Mucosa of stomach (tissue), 1 donor: ENCODE results near the gene MRPL21.

Experiments
- H3K27me3 ChIP-seq: one replicate; pipeline ENCODE4 v1.7.0; 2013; ENCODE audit warnings: mild to moderate bottlenecking, low read length; ENCODE audit not compliant: control insufficient read depth, insufficient read depth
- H3K36me3 ChIP-seq: one replicate; pipeline ENCODE4 v1.7.0; 2013; ENCODE audit warnings: low read length; ENCODE audit not compliant: control insufficient read depth, insufficient read depth
- H3K4me1 ChIP-seq: one replicate; pipeline ENCODE4 v1.7.0; 2013; ENCODE audit warnings: mild to moderate bottlenecking, low read length; ENCODE audit not compliant: control insufficient read depth, insufficient read depth
- H3K4me3 ChIP-seq: one replicate; pipeline ENCODE4 v1.7.0; 2013; ENCODE audit warnings: low read length
- H3K9ac ChIP-seq: one replicate; pipeline ENCODE4 v1.7.0; 2013; ENCODE audit warnings: mild to moderate bottlenecking, low read length, moderate library complexity
- H3K9me3 ChIP-seq: one replicate; pipeline ENCODE4 v1.7.0; 2013; ENCODE audit warnings: mild to moderate bottlenecking, low read length, moderate library complexity; ENCODE audit not compliant: control insufficient read depth
- donor health status: Pancreatic carcinoma.

The MRPL21 gene

GRCh38 chr11:68923614-68924013 lies 20.0 kb upstream of the MRPL21 start:
- no peaks in the 10 kb centered on the region for H3K4me1 ChIP-seq
- no peaks in the 10 kb centered on the region for H3K27me3 ChIP-seq
- H3K4me3 ChIP-seq = no peak overlapping the region
- H3K9ac ChIP-seq = no peak overlapping the region
- no peaks in the 10 kb centered on the region for H3K9me3 ChIP-seq
- H3K36me3 ChIP-seq = peaks cover 7% of the 10 kb centered on the region

GRCh38 chr11:68916439-68916838 lies 12.8 kb upstream of the MRPL21 start:
- no peaks in the 10 kb centered on the region for H3K4me1 ChIP-seq
- H3K4me3 ChIP-seq = no peak overlapping the region
- H3K9ac ChIP-seq = no peak overlapping the region
- no peaks in the 10 kb centered on the region for H3K27me3 ChIP-seq
- peaks cover 12% of the 10 kb centered on the region for H3K36me3 ChIP-seq
- no peaks in the 10 kb centered on the region for H3K9me3 ChIP-seq

- Histone ChIP-seq H3K27me3 (no peaks in the 10 kb centered on the region), H3K36me3 (peaks cover 13% of the 10 kb centered on the region), H3K4me3 (no peak overlapping the region), H3K4me1 (no peaks in the 10 kb centered on the region), H3K9me3 (no peaks in the 10 kb centered on the region), H3K9ac (no peak overlapping the region)
Observed at GRCh38 chr11:68914761-68915160, 11.1 kb upstream of the MRPL21 start.

GRCh38 chr11:68913188-68913587 lies 9.6 kb upstream of the MRPL21 start:
- H3K4me1 ChIP-seq = no peaks in the 10 kb centered on the region
- H3K36me3 ChIP-seq = peaks cover 13% of the 10 kb centered on the region
- H3K9me3 ChIP-seq = no peaks in the 10 kb centered on the region

GRCh38 chr11:68912254-68912653 lies 8.6 kb upstream of the MRPL21 start:
- H3K9me3 ChIP-seq = no peaks in the 10 kb centered on the region
- peaks cover 13% of the 10 kb centered on the region for H3K36me3 ChIP-seq
- H3K4me3 ChIP-seq = no peak overlapping the region
- H3K4me1 ChIP-seq = no peaks in the 10 kb centered on the region
- H3K27me3 ChIP-seq = no peaks in the 10 kb centered on the region
- H3K9ac ChIP-seq = no peak overlapping the region

More at GRCh38 chr11:68913188-68913587, 9.6 kb upstream of the MRPL21 start:
- Histone ChIP-seq H3K4me3 (no peak overlapping the region), H3K27me3 (no peaks in the 10 kb centered on the region), H3K9ac (no peak overlapping the region)

DNA sequence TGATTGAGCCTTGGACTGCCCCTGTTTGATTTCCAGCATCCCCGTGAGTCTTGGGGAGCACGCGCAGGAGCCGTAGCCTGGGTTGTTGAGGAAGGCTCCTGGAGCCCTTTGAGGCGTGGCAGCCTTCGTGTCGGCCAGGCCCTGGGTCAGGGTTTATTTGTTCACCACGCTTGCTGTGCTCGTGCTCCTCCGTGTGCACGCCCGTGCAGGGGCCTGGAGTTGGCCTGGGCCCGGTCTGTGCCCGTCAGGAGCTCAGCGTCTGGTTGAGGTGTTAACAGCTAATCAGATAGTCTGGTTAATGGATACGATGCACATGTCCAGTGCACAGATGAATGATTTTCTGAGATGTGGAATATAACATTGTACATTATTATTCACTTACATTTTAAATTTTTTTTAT lies 8.1 kb upstream of the MRPL21 start:
- Histone ChIP-seq H3K27me3 (no peaks in the 10 kb centered on the region), H3K9me3 (no peaks in the 10 kb centered on the region), H3K4me3 (no peak overlapping the region), H3K36me3 (peaks cover 13% of the 10 kb centered on the region), H3K9ac (no peak overlapping the region), H3K4me1 (no peaks in the 10 kb centered on the region)

- Histone ChIP-seq H3K4me3 (no peak overlapping the region), H3K4me1 (no peaks in the 10 kb centered on the region), H3K9ac (no peak overlapping the region), H3K9me3 (no peaks in the 10 kb centered on the region), H3K36me3 (peaks cover 6% of the 10 kb centered on the region), H3K27me3 (no peaks in the 10 kb centered on the region)
Observed at GRCh38 chr11:68910965-68911364, 7.3 kb upstream of the MRPL21 start.

DNA sequence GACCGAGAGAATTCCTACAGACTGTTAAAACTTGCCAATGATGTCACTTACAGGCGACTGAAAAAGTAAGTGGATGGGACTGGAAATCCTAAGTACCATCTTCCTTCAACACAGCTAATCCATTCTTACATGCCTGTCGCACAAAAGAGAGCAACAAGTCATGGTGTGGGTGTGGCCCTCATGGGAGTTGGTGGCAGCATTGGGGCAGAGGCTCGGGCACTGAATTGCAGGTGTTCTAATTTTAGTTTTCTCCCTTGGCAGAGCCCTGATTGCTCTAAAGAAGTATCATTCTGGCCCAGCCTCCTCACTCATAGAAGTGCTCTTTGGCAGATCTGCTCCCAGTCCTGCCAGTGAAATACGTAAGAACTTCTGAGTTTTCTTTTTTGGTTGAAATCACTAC lies 4.6 kb upstream of the MRPL21 start:
- no peaks in the 10 kb centered on the region for H3K9me3 ChIP-seq
- H3K27me3 ChIP-seq = no peaks in the 10 kb centered on the region
- peaks cover 4% of the 10 kb centered on the region for H3K36me3 ChIP-seq
- H3K9ac ChIP-seq = no peak overlapping the region
- no peak overlapping the region for H3K4me3 ChIP-seq
- no peaks in the 10 kb centered on the region for H3K4me1 ChIP-seq

DNA sequence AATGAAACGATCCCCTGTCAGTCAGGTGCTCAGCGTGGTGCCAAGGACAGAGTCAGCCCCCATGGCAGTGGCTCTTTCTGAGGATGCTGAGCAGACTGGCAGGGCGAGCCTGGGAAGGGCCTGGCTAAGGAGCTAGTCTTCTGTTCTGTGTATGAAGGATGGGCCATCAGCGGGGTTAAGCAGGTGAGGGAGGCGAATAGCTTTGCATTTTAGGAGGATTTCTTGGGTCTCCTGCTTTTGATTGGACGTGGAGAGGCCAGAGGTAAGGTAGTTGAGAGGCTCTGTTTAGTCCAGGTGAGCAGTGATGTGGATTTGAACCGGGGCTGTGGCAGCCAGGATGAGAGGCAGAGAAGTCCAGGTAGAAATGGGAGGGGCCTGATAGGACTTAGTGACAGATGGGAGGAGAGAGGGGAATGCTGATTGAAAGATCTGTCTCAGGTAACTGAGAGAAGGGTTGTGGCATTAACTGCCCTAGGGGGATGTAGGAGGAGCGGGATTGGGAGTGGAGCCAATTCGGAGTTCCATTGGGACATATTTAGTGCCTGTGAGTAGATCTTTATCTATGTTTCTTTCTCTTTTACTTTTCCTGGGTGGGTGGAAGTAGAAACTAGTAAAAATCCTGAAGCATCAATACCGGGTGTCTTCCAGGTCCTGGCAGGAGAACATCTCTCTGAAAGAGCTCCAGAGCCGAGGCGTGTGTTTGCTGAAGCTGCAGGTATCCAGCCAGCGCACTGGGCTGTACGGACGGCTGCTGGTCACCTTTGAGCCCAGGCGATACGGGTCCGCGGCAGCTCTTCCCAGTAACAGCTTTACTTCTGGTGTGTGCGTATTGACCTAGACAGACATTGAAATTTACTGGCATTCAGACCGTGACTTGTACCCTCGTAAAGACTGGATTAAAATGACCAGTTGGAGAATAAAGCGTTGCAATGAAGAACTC lies 2.1 kb upstream of the MRPL21 start:
- H3K36me3 ChIP-seq = no peaks in the 10 kb centered on the region
- peaks cover 7% of the 10 kb centered on the region for H3K4me1 ChIP-seq
- H3K4me3 ChIP-seq = no peak overlapping the region
- no peaks in the 10 kb centered on the region for H3K9me3 ChIP-seq
- no peak overlapping the region for H3K9ac ChIP-seq
- no peaks in the 10 kb centered on the region for H3K27me3 ChIP-seq

GRCh38 chr11:68904248-68904847 lies 716 bp upstream of the MRPL21 start:
- Histone ChIP-seq H3K4me1 (peaks cover 7% of the 10 kb centered on the region), H3K27me3 (no peaks in the 10 kb centered on the region), H3K36me3 (no peaks in the 10 kb centered on the region), H3K4me3 (peak overlapping the region; percentile 73), H3K9me3 (no peaks in the 10 kb centered on the region), H3K9ac (peak overlapping the region; percentile 85)

DNA sequence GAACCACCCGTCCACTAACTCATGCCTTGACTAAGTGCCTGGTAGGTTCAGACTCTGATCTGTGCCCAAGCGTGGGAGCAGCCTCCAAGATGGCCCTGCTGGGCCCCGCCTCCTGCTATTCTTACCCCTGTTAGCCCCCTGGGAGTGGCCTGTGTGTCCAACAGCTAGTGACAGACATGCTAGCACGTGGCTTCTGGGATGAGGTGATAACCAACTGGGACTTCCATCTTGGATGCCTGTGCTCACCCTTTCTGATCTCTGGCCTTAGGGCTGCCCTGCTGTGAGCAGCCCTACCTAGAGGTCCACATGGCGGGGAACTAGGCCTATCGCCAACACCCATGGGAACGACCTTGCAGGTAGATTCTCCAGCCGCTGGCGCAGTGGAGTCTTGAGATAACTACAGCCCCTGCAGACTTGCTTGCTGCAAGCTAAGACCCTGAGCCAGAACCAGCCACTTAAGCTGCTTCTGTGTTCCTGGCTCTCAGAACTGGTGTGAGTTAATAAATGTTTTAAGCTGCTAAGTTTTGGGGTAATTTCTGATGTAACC lies 2.7 kb downstream of the MRPL21 start:
- Histone ChIP-seq H3K4me1 (peaks cover 7% of the 10 kb centered on the region), H3K27me3 (no peaks in the 10 kb centered on the region), H3K9me3 (no peaks in the 10 kb centered on the region), H3K9ac (no peak overlapping the region), H3K36me3 (no peaks in the 10 kb centered on the region), H3K4me3 (no peak overlapping the region)

GRCh38 chr11:68897441-68897840 lies 6.2 kb downstream of the MRPL21 start:
- Histone ChIP-seq H3K36me3 (no peaks in the 10 kb centered on the region), H3K4me1 (no peaks in the 10 kb centered on the region), H3K9me3 (no peaks in the 10 kb centered on the region), H3K4me3 (no peak overlapping the region), H3K27me3 (no peaks in the 10 kb centered on the region), H3K9ac (no peak overlapping the region)
